ENCODE measurements around the gene PPIA. TPM values are rescaled to one million over a fixed set of nuclear protein-coding genes. Genes with fewer than 3 reads are reported as not detected.

PPIA gene
- polyA plus RNA-seq, 3 donors, result 1,614 to 2,276 (median 2,037) TPM

DNA sequence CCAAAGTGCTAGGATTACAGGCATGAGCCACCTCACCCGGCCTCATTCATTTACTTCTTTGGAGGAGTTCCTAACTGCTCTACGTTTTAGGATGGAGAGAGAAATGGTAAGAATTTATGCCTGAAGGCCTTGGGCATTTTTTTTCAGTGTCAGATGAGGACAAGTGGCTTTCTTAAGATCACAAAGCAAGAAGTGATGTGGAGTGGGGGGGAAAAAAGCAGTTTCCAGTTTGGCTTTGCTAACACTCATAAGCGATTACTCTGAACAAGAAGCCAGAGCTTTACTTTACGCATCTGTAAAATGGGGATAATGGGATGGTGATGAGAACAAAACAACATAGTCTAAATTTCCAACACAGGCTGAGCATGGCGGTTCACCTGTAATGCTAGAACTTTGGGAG lies 2.6 kb upstream of the PPIA start:
- H2AFZ ChIP-seq (ENCODE audit: insufficient read depth, low read depth, low read length, poor library complexity, severe bottlenecking), result no peak overlapping the region
- H3K4me3 ChIP-seq (replicated peaks in 1 of 3; ENCODE audit: low read depth in 2 of 3, low read length in 3 of 3), result no peak overlapping the region
- H3K9me3 ChIP-seq (replicated peaks in 1 of 2; ENCODE audit: control insufficient read depth in 1 of 2, insufficient read depth in 1 of 2, low read length in 2 of 2), result no peaks in the 10 kb centered on the region
- intact Hi-C loops (cut with micrococcal nuclease), result no loop called here
- peaks cover 0 to 5% of the 10 kb centered on the region in 2 donors for H3K36me3 ChIP-seq (replicated peaks in 1 of 2; ENCODE audit: control insufficient read depth in 1 of 2, insufficient read depth in 2 of 2, low read length in 2 of 2)
- peaks cover 21 to 29% of the 10 kb centered on the region in 2 donors for H3K4me1 ChIP-seq (ENCODE audit: control insufficient read depth in 1 of 2, insufficient read depth in 2 of 2, low read length in 2 of 2)
- Mint-ChIP-seq H3K4me1 (peaks cover 18% of the 10 kb centered on the region), H3K27ac (no peak overlapping the region), H3K4me3 (no peak overlapping the region), H3K36me3 (peaks cover 0 to 3% of the 10 kb centered on the region in 2 donors), H3K9me3 (no peaks in the 10 kb centered on the region), H3K27me3 (ENCODE audit: low read depth in 3 of 3) (peaks cover 0 to 1% (median 0%) of the 10 kb centered on the region in 3 donors)
- TF ChIP-seq, protein P1, sequence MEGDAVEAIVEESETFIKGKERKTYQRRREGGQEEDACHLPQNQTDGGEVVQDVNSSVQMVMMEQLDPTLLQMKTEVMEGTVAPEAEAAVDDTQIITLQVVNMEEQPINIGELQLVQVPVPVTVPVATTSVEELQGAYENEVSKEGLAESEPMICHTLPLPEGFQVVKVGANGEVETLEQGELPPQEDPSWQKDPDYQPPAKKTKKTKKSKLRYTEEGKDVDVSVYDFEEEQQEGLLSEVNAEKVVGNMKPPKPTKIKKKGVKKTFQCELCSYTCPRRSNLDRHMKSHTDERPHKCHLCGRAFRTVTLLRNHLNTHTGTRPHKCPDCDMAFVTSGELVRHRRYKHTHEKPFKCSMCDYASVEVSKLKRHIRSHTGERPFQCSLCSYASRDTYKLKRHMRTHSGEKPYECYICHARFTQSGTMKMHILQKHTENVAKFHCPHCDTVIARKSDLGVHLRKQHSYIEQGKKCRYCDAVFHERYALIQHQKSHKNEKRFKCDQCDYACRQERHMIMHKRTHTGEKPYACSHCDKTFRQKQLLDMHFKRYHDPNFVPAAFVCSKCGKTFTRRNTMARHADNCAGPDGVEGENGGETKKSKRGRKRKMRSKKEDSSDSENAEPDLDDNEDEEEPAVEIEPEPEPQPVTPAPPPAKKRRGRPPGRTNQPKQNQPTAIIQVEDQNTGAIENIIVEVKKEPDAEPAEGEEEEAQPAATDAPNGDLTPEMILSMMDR (IDR thresholded peaks at IDR 0.05), result no peak
- no peak overlapping the region for H3K9ac ChIP-seq (ENCODE audit: insufficient read depth, low read length, poor library complexity, severe bottlenecking)
- no peak for DNase-seq
- peaks cover 13% of the 10 kb centered on the region for H4K20me1 ChIP-seq (ENCODE audit: insufficient read depth, low read length)
- no peak overlapping the region for H3K27ac ChIP-seq (ENCODE audit: low read depth in 1 of 2, low read length in 2 of 2)
- H3K27me3 ChIP-seq (ENCODE audit: control insufficient read depth in 2 of 2, insufficient read depth in 2 of 2, low read length in 2 of 2), result no peaks in the 10 kb centered on the region
- 100% methylated on average over 1 of the region's 5 CpGs for WGBS (ENCODE audit: insufficient coverage)
- H3K4me2 ChIP-seq (replicated peaks; ENCODE audit: extremely low read depth, low read length, poor library complexity, severe bottlenecking), result no peak overlapping the region
- H3K79me2 ChIP-seq (ENCODE audit: insufficient read depth, low read length), result peaks cover 34% of the 10 kb centered on the region

DNA sequence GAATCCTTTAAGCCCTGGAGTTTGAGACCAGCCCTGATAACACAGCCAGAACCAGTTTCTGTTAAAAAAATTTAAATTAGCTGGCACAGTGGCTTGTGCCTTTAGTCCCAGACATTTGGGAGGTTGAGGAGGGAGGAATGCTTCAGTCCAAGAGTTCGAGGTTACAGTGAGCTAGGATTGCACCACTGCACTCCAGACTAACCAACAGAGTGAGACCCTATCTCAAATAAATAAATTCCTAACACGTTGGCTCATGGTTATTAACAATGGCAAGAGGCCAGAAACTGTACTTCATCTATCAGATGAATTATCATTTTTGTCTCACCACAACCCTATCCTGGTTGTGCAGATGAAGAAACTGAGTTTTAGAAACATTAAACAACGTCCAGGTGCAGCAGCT lies 2.1 kb upstream of the PPIA start:
- no peak overlapping the region for H3K9ac ChIP-seq (ENCODE audit: insufficient read depth, low read length, poor library complexity, severe bottlenecking)
- TF ChIP-seq, protein P1 (IDR thresholded peaks at IDR 0.05), result no peak
- H3K27me3 ChIP-seq (ENCODE audit: control insufficient read depth in 2 of 2, insufficient read depth in 2 of 2, low read length in 2 of 2), result no peaks in the 10 kb centered on the region
- no peaks in the 10 kb centered on the region for H3K9me3 Mint-ChIP-seq
- H2AFZ ChIP-seq (ENCODE audit: insufficient read depth, low read depth, low read length, poor library complexity, severe bottlenecking), result no peak overlapping the region
- H3K36me3 Mint-ChIP-seq, result peaks cover under 1 to 4% of the 10 kb centered on the region in 2 donors
- no peak overlapping the region for H3K4me2 ChIP-seq (replicated peaks; ENCODE audit: extremely low read depth, low read length, poor library complexity, severe bottlenecking)
- peaks cover 13% of the 10 kb centered on the region for H4K20me1 ChIP-seq (ENCODE audit: insufficient read depth, low read length)
- DNase-seq, result no peak
- peaks cover 0 to 1% (median 0%) of the 10 kb centered on the region in 3 donors for H3K27me3 Mint-ChIP-seq (ENCODE audit: low read depth in 3 of 3)
- no CpG with 5 or more reads among the region's 3 CpGs for WGBS (ENCODE audit: insufficient coverage)
- no peak overlapping the region for H3K27ac ChIP-seq (ENCODE audit: low read depth in 1 of 2, low read length in 2 of 2)
- peaks cover 39% of the 10 kb centered on the region for H3K79me2 ChIP-seq (ENCODE audit: insufficient read depth, low read length)
- peaks cover 18% of the 10 kb centered on the region for H3K4me1 Mint-ChIP-seq
- peaks cover 2 to 9% of the 10 kb centered on the region in 2 donors for H3K36me3 ChIP-seq (replicated peaks in 1 of 2; ENCODE audit: control insufficient read depth in 1 of 2, insufficient read depth in 2 of 2, low read length in 2 of 2)
- no peak overlapping the region for H3K4me3 Mint-ChIP-seq
- H3K4me3 ChIP-seq (replicated peaks in 1 of 3; ENCODE audit: low read depth in 2 of 3, low read length in 3 of 3), result no peak overlapping the region
- no peak overlapping the region for H3K27ac Mint-ChIP-seq
- intact Hi-C loops (cut with micrococcal nuclease), result no loop called here
- no peaks in the 10 kb centered on the region for H3K9me3 ChIP-seq (replicated peaks in 1 of 2; ENCODE audit: control insufficient read depth in 1 of 2, insufficient read depth in 1 of 2, low read length in 2 of 2)
- H3K4me1 ChIP-seq (ENCODE audit: control insufficient read depth in 1 of 2, insufficient read depth in 2 of 2, low read length in 2 of 2), result peaks cover 23 to 30% of the 10 kb centered on the region in 2 donors
